Embryonic facial prominence (tissue), 1 donor: ENCODE data around the gene ZNF653.

Experiments used
- DNase-seq: peaks from one replicate; pipeline ENCODE4 v3.0.0-alpha.2; 2016; ENCODE audit errors: extremely low spot score

Gene ZNF653

GRCh38 chr19:11513946-11514345 lies 8.3 kb upstream of the ZNF653 start:
- DNase-seq: no peak

GRCh38 chr19:11510444-11510843 lies 4.8 kb upstream of the ZNF653 start:
- DNase-seq: no peak

- DNase-seq: no peak
Measured at GRCh38 chr19:11507370-11508078, 1.9 kb upstream of the ZNF653 start.

DNA sequence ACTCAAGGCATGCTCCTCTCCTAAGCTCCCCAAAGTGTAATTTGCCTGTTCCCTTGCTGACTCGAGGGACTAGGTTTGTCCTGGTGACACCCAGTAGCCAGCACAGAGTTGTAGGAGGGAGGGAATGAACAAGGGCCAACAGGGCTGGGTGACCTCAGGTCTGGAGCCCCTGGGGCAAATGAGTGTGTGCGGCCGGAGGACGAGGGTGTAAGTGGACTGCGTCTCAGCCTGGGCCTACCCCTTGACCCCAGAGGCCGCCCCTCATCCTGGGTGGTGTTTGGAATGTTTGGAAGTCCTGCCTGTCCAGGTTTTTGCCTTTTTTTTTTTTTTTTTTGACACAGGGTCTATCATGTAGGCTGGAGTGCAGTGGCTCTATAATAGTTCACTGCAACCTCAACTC lies 1.3 kb upstream of the ZNF653 start:
- no peak for DNase-seq

DNA sequence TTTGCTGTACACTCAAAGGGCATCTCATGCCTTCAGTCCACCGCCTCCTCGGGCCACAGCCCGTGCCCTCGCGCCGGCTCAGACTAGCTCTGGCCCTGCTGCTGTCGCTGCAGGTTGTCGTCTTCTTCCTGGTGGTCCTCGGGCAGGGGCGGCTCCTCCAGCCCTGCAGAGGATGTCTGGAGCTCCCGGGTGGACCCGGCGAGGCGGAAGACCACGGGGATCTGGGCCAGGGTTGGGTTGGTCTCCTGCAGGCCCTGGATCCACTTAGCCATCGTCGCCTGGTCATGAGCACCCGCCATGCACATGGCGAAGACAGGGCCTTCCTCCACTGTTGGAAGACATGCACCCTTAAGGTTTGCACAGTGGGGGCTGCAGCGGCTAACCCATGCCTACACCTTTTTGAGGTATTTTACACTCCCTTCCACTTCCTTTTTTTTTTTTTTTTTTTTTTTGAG lies 489 bp upstream of the ZNF653 start:
- DNase-seq: no peak

DNA sequence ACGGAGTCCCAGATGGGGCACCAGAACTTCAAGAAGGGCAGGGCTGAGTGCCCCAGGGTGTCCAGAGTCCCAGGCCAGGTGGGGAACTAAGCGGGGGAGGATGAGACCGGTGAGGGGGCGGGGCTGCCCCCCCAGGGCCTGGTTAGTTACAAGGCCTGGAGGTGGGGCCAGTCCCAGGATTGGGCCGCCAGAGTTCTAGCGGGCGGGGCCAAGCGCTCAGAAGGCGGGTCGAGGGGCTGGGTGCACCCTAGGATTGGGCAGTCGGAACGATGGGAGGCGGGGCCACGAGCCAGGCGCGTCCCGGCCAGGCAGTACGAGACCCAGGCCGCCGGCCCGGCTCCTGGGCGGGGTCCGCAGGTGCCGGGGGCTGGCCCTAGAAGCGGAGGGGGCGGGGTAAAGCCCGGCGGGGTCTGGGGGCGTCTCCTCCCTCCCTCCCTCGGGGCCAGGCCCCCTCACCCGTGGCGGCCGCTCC lies 571 bp downstream of the ZNF653 start:
- peak; percentile 90 for DNase-seq

GRCh38 chr19:11504502-11505031 lies 1.1 kb downstream of the ZNF653 start:
- DNase-seq: no peak

DNA sequence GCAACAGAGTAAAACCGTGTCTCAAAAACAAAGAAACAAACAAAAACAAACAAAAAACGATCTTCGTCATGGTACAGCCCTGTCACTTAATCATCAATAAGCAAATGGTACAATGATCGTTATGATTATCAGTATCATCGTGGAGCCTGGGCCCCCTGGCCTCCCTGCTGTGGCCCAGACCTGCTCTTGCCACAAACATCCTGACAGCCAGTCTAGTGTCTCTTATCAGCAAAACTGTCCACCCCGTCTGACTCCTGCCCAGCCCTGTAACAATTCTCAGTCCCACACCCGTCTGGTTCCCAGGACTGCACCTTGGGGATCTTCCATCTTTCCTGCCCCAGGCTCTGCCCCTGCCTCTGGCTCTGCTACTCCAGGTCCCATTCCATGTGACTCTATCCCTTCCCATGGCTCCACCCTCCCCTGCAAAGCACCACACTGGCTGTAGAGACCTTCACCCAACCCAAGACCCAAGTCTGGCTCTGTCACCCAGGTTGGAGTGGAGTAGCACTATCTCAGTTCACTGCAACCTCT lies 5.7 kb downstream of the ZNF653 start:
- no peak for DNase-seq

DNA sequence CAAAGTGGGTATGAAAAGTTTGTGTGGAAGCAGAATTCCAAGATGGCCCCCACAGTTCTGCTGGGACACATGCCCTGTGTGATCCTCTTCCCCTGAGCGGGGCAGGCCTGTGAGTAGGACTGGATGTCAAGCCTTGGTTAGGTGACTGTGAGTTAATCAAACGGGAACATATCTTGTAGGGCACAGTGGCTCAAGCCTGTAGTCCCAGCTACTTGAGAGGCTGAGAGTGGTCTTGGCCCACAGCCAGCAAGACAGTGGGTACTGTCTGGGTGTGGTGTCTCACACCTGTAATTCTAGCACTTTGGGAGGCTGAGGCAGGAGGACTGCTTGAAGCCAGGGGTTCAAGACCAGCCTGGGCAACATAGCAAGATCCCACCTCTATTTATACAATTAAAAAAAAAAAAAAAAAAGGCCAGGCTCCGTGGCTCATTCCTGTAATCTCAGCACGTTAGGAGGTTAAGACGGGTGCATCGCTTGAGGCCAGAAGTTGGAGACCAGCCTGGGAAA lies 6.4 kb downstream of the ZNF653 start:
- no peak for DNase-seq

GRCh38 chr19:11496391-11497163 lies 9.1 kb downstream of the ZNF653 start:
- no peak for DNase-seq

GRCh38 chr19:11495885-11496284 lies 9.8 kb downstream of the ZNF653 start:
- no peak for DNase-seq

- DNase-seq: no peak
Measured at GRCh38 chr19:11495481-11495880, 10.2 kb downstream of the ZNF653 start.

GRCh38 chr19:11494634-11495285 lies 10.9 kb downstream of the ZNF653 start:
- DNase-seq: no peak

- DNase-seq: no peak
Measured at GRCh38 chr19:11489378-11489777, 16.3 kb downstream of the ZNF653 start.

DNA sequence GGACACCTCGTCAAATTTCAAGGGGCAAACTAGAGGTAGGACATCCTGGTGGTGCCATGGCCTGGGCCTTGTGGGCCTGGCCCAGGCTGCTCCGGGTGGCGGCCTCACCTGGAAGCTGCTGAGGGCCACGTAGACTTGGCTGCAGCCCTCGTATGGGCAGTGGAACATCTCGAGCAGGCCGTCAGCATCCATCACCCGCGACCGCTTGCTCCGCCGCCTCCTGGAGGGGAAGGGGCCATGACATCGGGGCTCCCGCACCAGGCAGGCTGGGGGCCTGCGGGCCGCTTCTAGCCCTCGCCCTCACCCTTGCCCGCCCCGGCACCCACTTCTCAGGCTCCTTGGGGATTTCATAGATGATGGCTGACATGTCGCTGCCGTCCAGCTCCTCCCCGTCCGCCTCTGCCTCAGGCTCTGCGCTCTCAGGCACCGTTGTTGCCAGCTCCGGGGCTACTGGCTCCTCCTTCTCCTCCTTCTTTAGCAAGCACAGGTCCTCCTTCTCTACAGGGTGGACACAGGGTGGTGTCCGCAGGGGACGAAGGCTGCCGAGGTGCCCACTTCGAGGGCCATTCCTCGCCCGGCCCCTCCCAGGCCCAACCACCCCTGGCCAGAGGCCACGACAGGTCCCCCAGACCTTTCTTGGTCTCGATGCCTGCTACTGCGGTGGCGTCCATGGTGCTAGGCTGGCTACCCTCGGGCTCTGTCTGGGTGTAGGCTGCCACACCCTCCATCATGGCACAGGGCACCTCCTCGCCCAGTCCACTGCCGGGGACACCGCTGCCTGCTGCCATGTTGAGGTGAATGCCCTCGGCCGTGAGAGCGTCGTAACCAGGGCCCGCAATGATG lies 18.8 kb downstream of the ZNF653 start:
- no peak for DNase-seq

DNA sequence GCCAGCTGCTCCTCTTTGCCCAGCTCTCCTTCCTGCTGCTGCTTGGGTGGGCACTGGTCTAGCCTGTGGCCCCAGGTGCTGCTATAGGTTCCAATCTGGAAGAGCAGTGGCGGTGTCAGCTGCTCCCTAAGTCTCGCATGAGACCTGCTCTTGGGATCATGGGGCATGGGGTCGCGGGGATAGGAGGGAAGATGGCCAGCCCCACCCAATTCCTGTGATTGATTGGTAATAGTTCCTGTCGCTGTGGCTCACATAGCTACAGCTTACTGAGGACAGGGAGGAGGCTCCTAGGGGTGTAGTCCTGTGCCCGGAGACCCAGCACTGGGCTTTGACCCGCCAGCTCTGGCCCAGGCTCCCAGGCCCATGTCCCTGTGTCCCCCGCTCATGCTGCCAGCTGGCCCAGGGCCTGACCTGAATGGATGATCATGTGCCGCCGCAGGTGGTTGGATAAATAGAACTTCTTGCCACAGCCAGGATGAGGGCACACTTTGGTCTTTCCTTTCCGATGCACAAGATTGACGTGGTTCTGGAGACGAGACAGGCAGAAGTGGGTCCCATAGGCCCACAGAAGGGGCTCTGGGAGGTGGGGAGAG lies 20.3 kb downstream of the ZNF653 start:
- DNase-seq: no peak

GRCh38 chr19:11483366-11484111 lies 22.1 kb downstream of the ZNF653 start:
- no peak for DNase-seq

DNA sequence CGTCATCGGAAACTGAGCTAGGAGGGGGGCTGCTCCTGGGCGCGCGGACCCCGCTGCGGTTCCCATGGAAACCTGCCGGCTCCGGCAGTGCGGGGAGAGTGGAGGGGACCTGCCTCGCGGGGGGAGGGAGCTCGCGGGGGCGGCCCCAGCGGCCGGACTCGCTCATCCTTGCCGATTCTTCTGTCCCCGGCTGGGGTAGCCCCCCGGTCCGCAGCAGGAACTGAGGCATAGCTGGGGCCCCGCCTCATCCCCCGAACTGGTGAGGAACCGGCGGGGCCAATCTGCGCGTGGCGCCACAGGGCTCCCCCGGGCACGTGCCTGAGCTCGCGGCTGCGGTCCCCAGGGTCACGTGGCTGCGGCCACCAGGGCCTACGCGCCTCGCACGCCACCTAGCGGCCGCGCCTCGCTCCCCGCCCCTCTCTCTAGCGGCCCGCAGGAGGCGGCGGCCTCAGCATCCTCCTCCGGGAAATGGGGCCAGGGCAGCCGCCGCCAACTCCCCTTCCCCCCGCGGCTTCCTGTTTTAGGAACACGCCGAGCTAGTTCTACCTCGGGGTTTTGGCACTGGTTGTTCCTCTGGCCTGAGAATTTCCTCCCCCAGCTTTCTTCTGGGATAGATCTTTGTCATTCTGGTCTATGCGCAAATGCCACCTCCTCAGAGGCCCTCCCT lies 23.1 kb downstream of the ZNF653 start:
- DNase-seq: no peak
